Progenitor cell of endocrine pancreas (in vitro differentiated cells): ENCODE data around the gene CAV2. TPM values are rescaled to one million over a fixed set of nuclear protein-coding genes. Genes with fewer than 3 reads are reported as not detected.

Experiments
- DNase-seq: peaks from one replicate; pipeline ENCODE4 v3.0.0; 2021; ENCODE audit warnings: low spot score; ENCODE audit not compliant: unreplicated experiment
- H3K27ac Mint-ChIP-seq: 2 replicates; pipeline ENCODE4 v1.8.0; 2021; ENCODE audit warnings: mild to moderate bottlenecking, moderate library complexity, mixed read lengths
- H3K27me3 Mint-ChIP-seq: 2 replicates; pipeline ENCODE4 v1.8.0; 2021; ENCODE audit warnings: mixed read lengths
- H3K36me3 Mint-ChIP-seq: 2 replicates; pipeline ENCODE4 v1.8.0; 2022; ENCODE audit warnings: mixed read lengths; ENCODE audit not compliant: insufficient read depth
- H3K4me1 Mint-ChIP-seq: 2 replicates; pipeline ENCODE4 v1.8.0; 2021; ENCODE audit warnings: low read depth, mixed read lengths
- H3K4me3 Mint-ChIP-seq: 2 replicates; pipeline ENCODE4 v1.8.0; 2021; ENCODE audit warnings: low read depth, mild to moderate bottlenecking, moderate library complexity, mixed read lengths
- H3K9me3 Mint-ChIP-seq: 2 replicates; pipeline ENCODE4 v1.8.0; 2021; ENCODE audit warnings: low read depth, mixed read lengths
- total RNA-seq: library from RNA; stranded (reverse); gene quantifications from 2 replicates; pipeline ENCODE4 v1.2.1, GENCODE V29; 2021
- TF ChIP-seq, protein P1 (sequence below): fragments of 200-600 bp; sonication (generic); IDR thresholded peaks from one replicate; pipeline ENCODE4 v1.5.0; 2021; ENCODE audit warnings: antibody characterized with exemption, mild to moderate bottlenecking; ENCODE audit not compliant: unreplicated experiment

The CAV2 gene
- total RNA-seq, 1 donor from 2014 or later, result 9.4 TPM

DNA sequence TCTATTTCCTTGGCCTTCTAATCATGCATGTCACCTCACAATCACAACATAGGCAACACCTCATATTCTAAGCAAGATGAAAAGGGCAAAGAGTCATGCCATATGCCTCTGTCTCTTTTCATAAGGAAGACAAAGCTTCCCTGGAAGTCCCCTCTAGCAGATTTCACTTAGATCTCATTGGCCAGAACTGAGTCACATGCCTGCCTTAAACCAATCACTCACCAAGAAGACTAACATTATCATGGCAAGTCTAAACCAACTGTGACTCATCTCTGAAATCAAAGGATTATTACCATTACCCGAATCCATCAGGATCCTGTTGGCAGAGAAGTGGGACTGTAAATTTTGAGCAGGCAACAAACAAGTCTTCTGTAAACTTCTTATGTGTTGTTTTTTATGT is 53.1 kb downstream of the CAV2 start:
- H3K36me3 Mint-ChIP-seq, result no peaks in the 10 kb centered on the region
- TF ChIP-seq, protein P1, sequence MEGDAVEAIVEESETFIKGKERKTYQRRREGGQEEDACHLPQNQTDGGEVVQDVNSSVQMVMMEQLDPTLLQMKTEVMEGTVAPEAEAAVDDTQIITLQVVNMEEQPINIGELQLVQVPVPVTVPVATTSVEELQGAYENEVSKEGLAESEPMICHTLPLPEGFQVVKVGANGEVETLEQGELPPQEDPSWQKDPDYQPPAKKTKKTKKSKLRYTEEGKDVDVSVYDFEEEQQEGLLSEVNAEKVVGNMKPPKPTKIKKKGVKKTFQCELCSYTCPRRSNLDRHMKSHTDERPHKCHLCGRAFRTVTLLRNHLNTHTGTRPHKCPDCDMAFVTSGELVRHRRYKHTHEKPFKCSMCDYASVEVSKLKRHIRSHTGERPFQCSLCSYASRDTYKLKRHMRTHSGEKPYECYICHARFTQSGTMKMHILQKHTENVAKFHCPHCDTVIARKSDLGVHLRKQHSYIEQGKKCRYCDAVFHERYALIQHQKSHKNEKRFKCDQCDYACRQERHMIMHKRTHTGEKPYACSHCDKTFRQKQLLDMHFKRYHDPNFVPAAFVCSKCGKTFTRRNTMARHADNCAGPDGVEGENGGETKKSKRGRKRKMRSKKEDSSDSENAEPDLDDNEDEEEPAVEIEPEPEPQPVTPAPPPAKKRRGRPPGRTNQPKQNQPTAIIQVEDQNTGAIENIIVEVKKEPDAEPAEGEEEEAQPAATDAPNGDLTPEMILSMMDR, result no peak
- DNase-seq, result no peak
- H3K27ac Mint-ChIP-seq, result no peak overlapping the region
- peaks cover 3% of the 10 kb centered on the region for H3K27me3 Mint-ChIP-seq
- H3K4me3 Mint-ChIP-seq, result no peak overlapping the region
- no peaks in the 10 kb centered on the region for H3K9me3 Mint-ChIP-seq
- no peaks in the 10 kb centered on the region for H3K4me1 Mint-ChIP-seq

DNA sequence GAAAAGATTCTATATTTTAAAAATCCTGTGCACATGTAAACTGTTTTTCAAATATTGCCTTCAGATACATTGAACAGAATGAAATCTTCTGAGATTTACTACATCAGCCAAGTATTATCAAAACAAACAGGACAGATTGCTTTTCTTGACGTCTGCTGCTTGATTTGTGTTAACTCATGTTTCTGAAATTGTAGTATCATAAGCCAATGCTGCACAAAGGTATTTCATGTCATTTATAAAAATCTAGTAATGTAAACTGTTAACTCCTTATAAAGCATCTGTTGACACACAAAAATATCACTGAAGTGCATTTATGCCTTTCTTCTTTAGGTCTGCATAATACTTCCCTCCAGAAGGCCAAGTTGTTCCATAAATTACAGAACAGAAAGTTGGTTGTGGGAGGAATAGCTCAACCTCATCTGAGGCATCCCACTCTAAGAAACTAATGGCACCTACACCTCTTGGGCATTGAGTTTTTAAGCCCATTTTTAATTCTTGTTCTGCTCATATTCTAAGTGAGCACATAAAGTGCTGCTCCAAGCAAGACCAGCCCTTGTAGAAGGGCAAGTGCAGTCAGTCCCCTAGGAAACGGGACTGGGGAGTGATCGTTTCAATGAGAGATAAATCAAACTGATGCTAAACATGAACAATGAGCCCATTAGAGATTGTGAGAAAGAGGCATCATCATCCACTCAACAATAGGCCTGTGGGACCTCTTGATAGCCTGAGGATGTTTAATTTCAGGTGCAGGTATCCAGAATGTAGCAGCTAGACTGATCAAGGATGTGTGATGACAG is 53.8 kb downstream of the CAV2 start:
- H3K4me1 Mint-ChIP-seq, result no peaks in the 10 kb centered on the region
- no peak for DNase-seq
- H3K36me3 Mint-ChIP-seq, result no peaks in the 10 kb centered on the region
- no peaks in the 10 kb centered on the region for H3K9me3 Mint-ChIP-seq
- H3K4me3 Mint-ChIP-seq, result no peak overlapping the region
- no peak overlapping the region for H3K27ac Mint-ChIP-seq
- peaks cover 3% of the 10 kb centered on the region for H3K27me3 Mint-ChIP-seq
- TF ChIP-seq, protein P1, result no peak

DNA sequence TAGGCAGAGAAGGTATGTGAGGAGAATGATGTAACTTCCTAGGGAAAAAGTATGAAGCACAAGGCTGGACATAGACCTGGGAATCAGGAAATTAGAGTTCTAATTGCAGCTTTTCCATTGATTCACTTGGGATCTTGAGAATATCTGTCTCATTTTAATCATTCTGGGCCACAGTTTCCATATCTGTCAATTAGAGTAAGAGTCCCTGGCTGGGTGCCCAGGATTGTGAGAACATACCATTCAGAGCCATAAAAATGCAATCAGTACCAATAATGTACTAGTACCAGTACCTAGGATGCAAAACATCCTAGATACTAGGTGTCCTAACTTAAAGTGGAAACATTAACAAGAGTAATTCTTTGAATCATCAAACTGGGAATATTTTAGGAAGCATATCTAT is 54.9 kb downstream of the CAV2 start:
- H3K4me1 Mint-ChIP-seq, result no peaks in the 10 kb centered on the region
- DNase-seq, result no peak
- H3K27me3 Mint-ChIP-seq, result peaks cover 3% of the 10 kb centered on the region
- no peaks in the 10 kb centered on the region for H3K36me3 Mint-ChIP-seq
- no peak overlapping the region for H3K27ac Mint-ChIP-seq
- H3K9me3 Mint-ChIP-seq, result no peaks in the 10 kb centered on the region
- H3K4me3 Mint-ChIP-seq, result no peak overlapping the region
- TF ChIP-seq, protein P1, result no peak

GRCh38 chr7:116554911-116555310 is 55.4 kb downstream of the CAV2 start:
- H3K27ac Mint-ChIP-seq, result no peak overlapping the region
- H3K4me1 Mint-ChIP-seq, result no peaks in the 10 kb centered on the region
- no peak for DNase-seq
- H3K27me3 Mint-ChIP-seq, result peaks cover 3% of the 10 kb centered on the region
- H3K36me3 Mint-ChIP-seq, result no peaks in the 10 kb centered on the region
- TF ChIP-seq, protein P1, result no peak
- H3K4me3 Mint-ChIP-seq, result no peak overlapping the region
- H3K9me3 Mint-ChIP-seq, result no peaks in the 10 kb centered on the region

- TF ChIP-seq, protein P1, result no peak
- no peak for DNase-seq
- Mint-ChIP-seq H3K27me3 (peaks cover 3% of the 10 kb centered on the region), H3K9me3 (no peaks in the 10 kb centered on the region), H3K4me3 (no peak overlapping the region), H3K4me1 (peaks cover 1% of the 10 kb centered on the region), H3K36me3 (no peaks in the 10 kb centered on the region), H3K27ac (no peak overlapping the region)
Measured at GRCh38 chr7:116557066-116557585, 57.6 kb downstream of the CAV2 start.
